Endothelial cell of umbilical vein (primary cell): ENCODE data around the gene KLHL41. TPM values are rescaled to one million over a fixed set of nuclear protein-coding genes. Genes with fewer than 3 reads are reported as not detected.

ENCODE experiments used
- BruUV-seq: library from RNA; stranded (reverse); fragments of 400-500 nt; replicated peaks from 2 replicates; lab custom pipeline; 2021; lab: Mats Ljungman, UMichigan
- CTCF ChIA-PET: fragments of 300-600, 350-600 bp; sonication (Branson Sonifier 250); formaldehyde crosslinking; loops from one replicate; lab custom pipeline; 2021; ENCODE audit warnings: antibody characterized with exemption, inconsistent platforms; lab: Charles Lee
- POLR2A ChIA-PET: fragments of 300-600, 350-600 bp; sonication (Branson Sonifier 250); formaldehyde crosslinking; loops from one replicate; lab custom pipeline; 2021; ENCODE audit warnings: antibody characterized with exemption, inconsistent platforms; lab: Charles Lee
- DNase-seq: peaks from one replicate; pipeline ENCODE4 v3.0.0-alpha.2; 2011; ENCODE audit warnings: low read depth, low spot score
- FAIRE-seq: peaks from 2 replicates; lab custom pipeline; 2011; peaks lifted over from hg19 to GRCh38; lab: Jason Lieb, UNC
- H2AFZ ChIP-seq: 2 replicates; pipeline ENCODE4 v1.6.0; 2012; ENCODE audit warnings: low read depth, low read length, control low read depth, inconsistent platforms
- H3K27ac ChIP-seq: 2 replicates; pipeline ENCODE4 v1.5.1; 2011; ENCODE audit warnings: low read depth, mild to moderate bottlenecking, control low read depth, low read length, moderate library complexity; ENCODE audit not compliant: insufficient read depth
- H3K27me3 ChIP-seq, 2 experiments: 2 replicates each; pipeline versions ENCODE4 v1.6.0 to v1.6.1; 2011; ENCODE audit warnings: low read length in 2 of 2, mixed read lengths in 1 of 2; ENCODE audit not compliant: control insufficient read depth in 2 of 2, insufficient read depth in 2 of 2
- H3K36me3 ChIP-seq, 2 experiments: 2 replicates in 1 of 2; 3 replicates in 1 of 2; pipeline ENCODE4 v1.5.1; 2011; ENCODE audit warnings: low read length in 2 of 2, mild to moderate bottlenecking in 1 of 2, moderate library complexity in 1 of 2; ENCODE audit not compliant: control insufficient read depth in 2 of 2, insufficient read depth in 2 of 2; ENCODE audit errors: extremely low read depth in 1 of 2
- H3K4me1 ChIP-seq: 3 replicates; pipeline ENCODE4 v1.5.1; 2011; ENCODE audit warnings: mild to moderate bottlenecking, low read length; ENCODE audit not compliant: control insufficient read depth, insufficient read depth; ENCODE audit errors: extremely low read depth
- H3K4me2 ChIP-seq: 2 replicates; pipeline ENCODE4 v1.6.1; 2011; ENCODE audit warnings: low read length, control low read depth, mixed read lengths; ENCODE audit not compliant: insufficient read depth
- H3K4me3 ChIP-seq, 3 experiments: fragments of 200-600 bp in 1 of 3; sonication (generic), shearing (Covaris generic) in 1 of 3; replicated peaks in 1 of 3; 2 replicates each; pipeline ENCODE4 v1.5.1; 2011 to 2016; ENCODE audit warnings: control low read depth in 3 of 3, low read length in 3 of 3, mild to moderate bottlenecking in 2 of 3, inconsistent platforms in 1 of 3, low read depth in 1 of 3, moderate library complexity in 1 of 3; ENCODE audit not compliant: insufficient read depth in 1 of 3
- H3K79me2 ChIP-seq: 2 replicates; pipeline ENCODE4 v1.6.0; 2012; ENCODE audit warnings: low read length, inconsistent platforms; ENCODE audit not compliant: control insufficient read depth, insufficient read depth
- H3K9ac ChIP-seq: replicated peaks from 2 replicates; pipeline ENCODE3; 2011; ENCODE audit warnings: low read length, control low read depth; ENCODE audit not compliant: insufficient read depth; ENCODE audit errors: extremely low read depth
- H3K9me1 ChIP-seq: replicated peaks from 3 replicates; pipeline ENCODE4 v1.6.0; 2011; ENCODE audit warnings: mild to moderate bottlenecking, low read length; ENCODE audit not compliant: control insufficient read depth, insufficient read depth; ENCODE audit errors: extremely low read depth
- H3K9me3 ChIP-seq: replicated peaks from 2 replicates; pipeline ENCODE4 v1.5.1; 2012; ENCODE audit warnings: low read length, inconsistent platforms; ENCODE audit not compliant: control insufficient read depth, insufficient read depth
- H4K20me1 ChIP-seq: replicated peaks from 2 replicates; pipeline ENCODE3; 2011; ENCODE audit warnings: mild to moderate bottlenecking, low read length; ENCODE audit not compliant: control insufficient read depth, insufficient read depth; ENCODE audit errors: extremely low read depth
- CTCF ChIP-seq, 2 donors: IDR thresholded peaks; 1 replicate in 1 of 2; 2 replicates in 1 of 2; pipeline ENCODE4 v1.5.1; 2011; ENCODE audit warnings: low read length in 2 of 2, mild to moderate bottlenecking in 2 of 2, moderate library complexity in 2 of 2, control low read depth in 1 of 2, inconsistent platforms in 1 of 2, low read depth in 1 of 2; ENCODE audit not compliant: insufficient read depth in 1 of 2; ENCODE audit errors: extremely low read depth in 1 of 2
- EZH2 ChIP-seq: IDR thresholded peaks from 2 replicates; pipeline ENCODE4 v1.6.1; 2012; ENCODE audit warnings: borderline replicate concordance, low read depth, mild to moderate bottlenecking, moderate library complexity, low read length, inconsistent platforms; ENCODE audit not compliant: severe bottlenecking
- FOS ChIP-seq: IDR thresholded peaks from 2 replicates; pipeline ENCODE4 v1.6.1; 2011; ENCODE audit warnings: mild to moderate bottlenecking, low read length, moderate library complexity, borderline replicate concordance; ENCODE audit not compliant: insufficient read depth
- GATA2 ChIP-seq: IDR thresholded peaks from 2 replicates; pipeline ENCODE4 v1.7.0; 2011; ENCODE audit warnings: low read depth, mild to moderate bottlenecking, moderate library complexity, mixed read lengths, low read length; ENCODE audit not compliant: insufficient read length, insufficient read depth
- JUN ChIP-seq: IDR thresholded peaks from 2 replicates; pipeline ENCODE4 v1.6.1; 2011; ENCODE audit warnings: borderline replicate concordance, low read depth; ENCODE audit not compliant: insufficient read length, insufficient read depth
- MAX ChIP-seq: IDR thresholded peaks from 2 replicates; pipeline ENCODE4 v1.6.1; 2011; ENCODE audit not compliant: insufficient read depth, insufficient read length
- MYC ChIP-seq: IDR thresholded peaks from one replicate; pipeline ENCODE4 v1.6.1; 2011; ENCODE audit warnings: mild to moderate bottlenecking, low read depth, low read length
- POLR2A ChIP-seq: IDR thresholded peaks from 2 replicates; pipeline ENCODE4 v1.6.1; 2012; ENCODE audit warnings: low read depth, mild to moderate bottlenecking, control low read depth, low read length
- POLR2AphosphoS5 ChIP-seq: IDR thresholded peaks from 2 replicates; pipeline ENCODE4 v1.6.1; 2012; ENCODE audit warnings: low read depth, mild to moderate bottlenecking, control low read depth, low read length, moderate library complexity; ENCODE audit not compliant: insufficient read depth
- dilution Hi-C: fragments of 300-500 bp; cut with MboI; formaldehyde crosslinking; loops from one replicate; pipeline ENCODE4 v1.15.0; 2019; ENCODE audit warnings: low sequenced_read_pairs; ENCODE audit not compliant: extremely low pct_ligation_motif_present
- intact Hi-C: fragments of 100-400 bp; cut with micrococcal nuclease; formaldehyde crosslinking; loops from one replicate; pipeline ENCODE4 v1.10.0; 2022
- polyA plus RNA-seq, 4 experiments: library from polyadenylated mRNA; depleted of rRNA in 3 of 4; stranded (reverse) in 3 of 4; unstranded in 1 of 4; fragments of >200 nt; gene quantifications; 2 replicates each; pipeline versions ENCODE4 v1.2.1 to v1.2.3, GENCODE V29; 2011 to 2012; ENCODE audit warnings: missing spikeins in 1 of 4
- total RNA-seq: library from RNA; stranded (reverse); gene quantifications from 2 replicates; pipeline ENCODE4 v1.2.3, GENCODE V29; 2021

Gene KLHL41
- total and polyA plus RNA-seq, 2 donors (not counting 3 experiments of a cell fraction or from before 2014, with no cell fraction given): 0.08 to 0.73 TPM

GRCh38 chr2:169565686-169566085, 56.2 kb downstream of the KLHL41 start:
- CTCF ChIA-PET: no interaction called here
- dilution Hi-C loops: no loop called here

More at GRCh38 chr2:169565686-169566085, 56.2 kb downstream of the KLHL41 start:
- POLR2A ChIA-PET: no interaction called here
- Histone ChIP-seq H3K27ac (no peak overlapping the region), H3K4me1 (peaks cover 2% of the 10 kb centered on the region), H3K9me1 (no peaks in the 10 kb centered on the region), H3K79me2 (peaks cover 3% of the 10 kb centered on the region), H3K4me3 (no peak overlapping the region), H3K9me3 (no peaks in the 10 kb centered on the region), H3K36me3 (no peaks in the 10 kb centered on the region), H3K9ac (no peak overlapping the region), H4K20me1 (no peaks in the 10 kb centered on the region), H3K4me2 (no peak overlapping the region), H3K27me3 (no peaks in the 10 kb centered on the region), H2AFZ (no peak overlapping the region)
- DNase-seq (no peak), FAIRE-seq (no peak)
- BruUV-seq: no TSS peak
- TF ChIP-seq POLR2A (no peak), FOS (no peak), MYC (no peak), CTCF (IDR thresholded peaks at IDR 0.05; ENCODE audit: extremely low read depth in 1 of 2, insufficient read depth in 1 of 2, low read depth in 1 of 2, low read length in 2 of 2) (no peak), POLR2AphosphoS5 (no peak), EZH2 (no peak), MAX (no peak), GATA2 (no peak), JUN (no peak)
- intact Hi-C loops: no loop called here
